Superior temporal gyrus (tissue), 1 donor: ENCODE results near the gene NAP1L4.
A peak's percentile ranks its signal among the peaks of the same experiment; 100 is the strongest.

Experiments used
- DNase-seq: peaks from one replicate; pipeline ENCODE4 v3.0.0-alpha.2; 2016; ENCODE audit errors: extremely low spot score

NAP1L4 gene

DNA sequence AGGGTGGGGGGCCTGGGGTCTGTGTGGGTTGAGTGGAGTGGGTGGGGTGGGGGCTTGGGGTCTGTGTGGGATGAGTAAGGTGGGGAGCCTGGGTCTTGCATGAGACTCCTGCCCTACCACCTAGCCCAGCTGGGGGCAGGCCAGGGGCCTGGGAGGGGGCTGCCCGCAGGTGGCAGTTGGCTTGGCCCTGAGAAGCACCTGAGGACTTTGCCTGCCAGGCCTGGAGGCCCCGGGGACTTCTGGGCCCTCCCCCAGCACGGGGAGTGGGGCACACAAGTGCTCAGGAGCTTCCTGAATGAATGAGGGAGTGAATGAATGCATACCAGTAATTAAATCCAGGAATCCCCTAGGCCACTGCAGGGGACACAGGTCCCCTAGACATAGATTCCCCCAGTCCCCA is 69.5 kb downstream of the NAP1L4 start:
- no peak for DNase-seq

DNA sequence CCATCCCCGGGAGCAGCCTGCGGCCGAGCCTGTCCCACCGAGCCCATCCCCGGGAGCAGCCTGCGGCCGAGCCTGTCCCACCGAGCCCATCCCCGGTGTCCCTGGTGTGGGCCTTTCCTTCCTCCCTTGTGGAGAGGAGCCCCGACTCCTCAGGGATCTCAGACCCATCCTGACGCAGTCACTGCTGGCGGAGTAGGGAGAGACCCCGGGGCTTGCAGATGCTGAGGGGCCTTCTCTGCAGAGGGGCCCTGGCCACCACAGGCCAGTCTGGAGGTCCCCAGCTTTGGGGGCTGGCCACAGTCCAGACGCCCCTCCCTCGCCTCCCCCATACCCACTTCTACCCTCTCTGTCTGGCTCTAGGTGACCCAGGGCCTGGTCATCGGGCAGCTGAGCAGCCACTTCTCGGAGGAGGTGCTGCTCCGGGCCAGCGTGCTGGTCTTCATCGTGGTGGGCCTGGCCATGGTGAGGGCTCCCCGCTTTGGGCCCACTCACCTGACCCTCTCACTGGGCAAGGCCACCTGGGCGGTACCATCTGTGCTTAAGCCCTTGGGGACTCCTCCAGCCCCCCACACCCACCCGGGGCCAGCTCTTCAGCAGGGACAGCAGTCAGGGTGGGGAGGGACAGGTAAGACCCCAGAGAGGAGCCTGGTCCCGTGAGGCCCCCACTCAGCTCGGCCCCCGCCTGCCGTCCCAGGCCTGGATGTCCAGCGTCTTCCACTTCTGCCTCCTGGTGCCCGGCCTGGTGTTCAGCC is 70.2 kb downstream of the NAP1L4 start:
- no peak for DNase-seq

DNA sequence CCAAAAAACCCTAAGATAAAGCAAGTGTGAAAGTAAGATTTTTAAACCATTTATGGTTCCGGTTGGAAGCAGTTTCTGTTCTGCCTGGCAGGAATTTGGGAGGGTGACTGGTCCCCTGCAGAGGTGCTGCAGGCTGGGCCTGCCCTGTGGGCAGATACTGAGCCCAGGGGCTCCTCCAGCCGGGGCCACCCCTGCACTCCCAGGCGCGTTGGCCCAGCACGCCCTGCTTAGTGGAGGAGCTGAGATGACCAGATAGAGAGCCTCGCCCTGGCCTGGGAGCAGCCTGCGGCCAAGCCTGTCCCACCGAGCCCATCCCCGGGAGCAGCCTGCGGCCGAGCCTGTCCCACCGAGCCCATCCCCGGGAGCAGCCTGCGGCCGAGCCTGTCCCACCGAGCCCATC is 70.9 kb downstream of the NAP1L4 start:
- DNase-seq, result no peak

DNA sequence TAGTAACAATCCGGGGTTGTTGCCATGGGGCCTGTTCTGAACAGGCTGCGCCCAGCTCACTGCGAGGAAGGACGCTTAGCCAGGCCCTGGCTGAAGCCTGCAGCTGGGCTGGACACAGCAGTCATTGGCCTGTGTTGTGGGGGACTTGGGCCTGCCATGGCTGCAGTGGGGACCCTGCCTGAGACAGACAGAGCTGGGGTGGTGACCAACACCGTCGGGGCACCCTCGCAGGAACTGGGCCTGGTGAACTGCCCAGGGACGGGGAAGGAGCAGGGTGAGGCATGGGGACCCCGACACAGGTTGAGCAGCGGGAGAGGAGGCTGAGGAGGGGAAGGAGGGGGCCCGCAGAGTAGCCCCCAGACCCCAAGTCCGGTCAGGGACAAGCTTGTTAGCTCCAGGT is 71.8 kb downstream of the NAP1L4 start:
- DNase-seq, result no peak

DNA sequence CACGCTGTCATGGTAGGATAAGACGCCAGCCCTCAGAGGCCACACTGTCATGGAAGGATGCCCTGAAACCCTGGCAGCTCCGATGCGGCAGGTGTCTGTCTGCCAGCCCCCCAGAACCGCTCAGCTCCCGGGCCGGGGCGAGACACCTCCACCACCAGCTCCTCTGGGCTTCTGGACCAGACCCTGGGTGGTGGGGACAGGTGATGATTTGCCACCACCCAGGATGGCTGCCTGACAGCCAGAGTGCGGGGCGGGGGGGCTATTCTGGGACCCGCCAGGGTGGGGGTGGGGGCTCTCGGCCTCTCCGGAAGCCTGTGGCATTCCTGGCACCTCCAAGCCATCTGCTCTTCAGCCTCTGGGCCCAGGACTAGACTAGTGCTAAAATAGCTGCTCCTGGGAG is 72.3 kb downstream of the NAP1L4 start:
- no peak for DNase-seq

DNA sequence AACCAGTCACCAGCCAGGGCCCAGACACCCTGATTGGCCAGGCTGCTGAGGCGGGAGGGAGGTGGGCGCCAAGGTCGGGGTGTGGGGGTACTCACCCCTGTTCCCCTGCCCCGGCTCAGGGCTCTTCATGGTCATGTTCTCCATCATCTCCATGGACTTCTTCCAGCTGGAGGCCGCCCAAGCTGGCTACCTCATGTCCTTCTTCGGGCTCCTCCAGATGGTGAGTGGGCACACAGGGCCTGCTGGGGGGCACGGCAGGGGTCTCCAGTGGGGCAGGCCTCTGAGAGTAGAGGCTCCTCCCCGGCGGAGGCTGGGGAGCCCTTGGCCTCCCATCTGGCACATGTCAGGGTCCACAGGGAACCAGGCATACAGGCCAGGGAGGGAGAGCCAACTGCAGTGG is 72.9 kb downstream of the NAP1L4 start:
- no peak for DNase-seq

DNA sequence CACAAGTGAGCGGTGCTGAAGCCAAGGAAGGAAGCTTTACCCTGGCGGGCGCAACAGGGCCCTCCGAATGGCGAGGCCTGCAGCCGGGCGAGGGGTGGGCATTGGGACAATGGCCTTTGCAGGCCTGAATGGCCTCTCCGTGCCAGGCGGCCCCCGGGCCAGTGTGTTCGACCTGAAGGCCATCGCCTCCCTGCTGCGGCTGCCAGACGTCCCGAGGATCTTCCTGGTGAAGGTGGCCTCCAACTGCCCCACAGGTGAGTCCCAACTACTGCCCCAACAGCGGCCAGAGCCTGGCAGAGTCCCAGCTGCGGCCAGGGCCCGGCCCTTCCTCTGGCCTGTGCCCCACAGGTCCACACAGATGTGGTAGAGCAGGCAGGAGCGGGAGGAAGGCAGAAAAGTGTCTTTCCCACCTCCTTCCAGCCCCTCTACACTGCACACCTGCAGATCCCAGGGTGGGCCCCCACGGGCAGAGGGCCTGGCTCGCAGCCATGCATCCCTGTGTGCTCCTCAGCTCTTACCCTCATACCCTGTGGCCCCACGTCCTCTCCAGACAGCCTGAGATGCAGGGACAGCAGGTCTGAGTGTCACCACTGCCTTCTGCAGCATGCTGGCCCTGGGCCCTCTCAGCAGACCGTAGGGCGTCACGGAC is 74.2 kb downstream of the NAP1L4 start:
- DNase-seq, result no peak

DNA sequence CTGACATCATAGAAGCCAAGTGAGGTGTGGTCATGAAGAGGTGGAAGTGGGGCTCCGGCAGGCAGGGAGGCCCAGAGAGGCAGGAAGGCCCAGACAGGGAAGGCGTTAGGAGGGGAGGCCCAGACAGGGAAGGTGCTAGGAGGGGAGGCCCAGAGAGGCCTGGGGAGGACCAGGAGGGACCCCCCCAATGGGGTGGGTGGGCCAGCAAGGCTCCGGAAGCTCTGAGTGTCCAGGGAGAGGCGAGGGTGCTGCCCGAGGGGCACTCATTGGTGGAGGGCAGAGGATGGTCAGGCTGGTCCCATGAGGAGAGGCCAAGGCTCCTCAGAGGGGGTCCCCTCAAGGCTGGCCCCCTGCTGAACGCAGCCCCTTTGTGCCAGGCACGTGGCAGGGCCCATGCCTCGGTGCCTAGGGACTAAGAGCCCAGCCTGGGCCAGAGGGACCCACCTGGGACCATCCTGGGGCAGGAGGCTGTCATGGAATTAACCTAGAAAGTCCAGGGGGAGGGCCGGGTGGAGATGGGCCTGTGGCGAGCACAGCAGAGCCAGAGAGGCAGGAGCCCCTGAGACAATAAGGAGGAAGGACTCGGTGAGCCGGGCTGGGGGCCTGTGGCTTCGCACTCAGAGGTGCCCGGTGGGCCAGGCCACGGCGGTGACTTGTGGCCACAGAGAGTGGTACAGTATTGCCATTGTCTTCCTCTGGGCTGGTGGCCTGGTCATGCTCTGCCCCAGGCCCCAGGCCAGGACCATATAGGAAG is 75.1 kb downstream of the NAP1L4 start:
- no peak for DNase-seq

DNA sequence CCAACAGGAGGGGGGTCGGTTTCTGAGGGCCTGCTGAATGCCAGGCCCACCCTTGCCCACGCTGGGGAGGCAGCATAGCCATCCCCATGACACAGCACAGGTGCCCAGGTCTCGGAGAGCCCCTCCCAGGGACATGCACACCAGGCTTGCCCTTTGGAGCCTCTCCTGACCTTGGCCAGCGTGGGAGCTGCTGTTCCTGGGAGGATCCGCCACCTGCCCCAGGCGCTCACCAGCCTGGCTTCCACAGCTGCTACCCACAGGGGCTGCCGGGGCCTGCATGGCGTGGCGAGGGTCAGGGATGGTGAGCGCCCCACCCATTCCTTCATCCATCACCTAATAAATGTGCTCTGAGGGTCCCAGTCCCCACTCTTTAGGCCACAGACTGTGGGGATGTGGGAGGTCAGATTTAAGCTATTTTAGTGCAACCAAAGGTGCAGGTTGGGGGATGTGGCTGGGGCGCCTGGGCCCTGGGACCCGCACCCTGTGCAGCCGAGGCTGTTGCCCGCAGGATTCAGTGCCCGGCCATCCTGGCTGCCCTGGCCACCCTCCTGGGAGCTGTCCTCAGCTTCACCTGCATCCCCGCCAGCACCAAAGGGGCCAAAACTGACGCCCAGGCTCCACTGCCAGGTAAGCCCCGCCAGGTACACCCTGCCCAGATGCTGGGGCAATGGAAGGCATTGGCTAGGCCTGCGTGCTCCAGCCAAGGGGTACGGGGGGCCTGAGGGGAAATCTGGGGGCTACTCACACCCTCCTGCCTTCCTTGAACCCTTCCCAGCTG is 75.8 kb downstream of the NAP1L4 start:
- no peak for DNase-seq

DNA sequence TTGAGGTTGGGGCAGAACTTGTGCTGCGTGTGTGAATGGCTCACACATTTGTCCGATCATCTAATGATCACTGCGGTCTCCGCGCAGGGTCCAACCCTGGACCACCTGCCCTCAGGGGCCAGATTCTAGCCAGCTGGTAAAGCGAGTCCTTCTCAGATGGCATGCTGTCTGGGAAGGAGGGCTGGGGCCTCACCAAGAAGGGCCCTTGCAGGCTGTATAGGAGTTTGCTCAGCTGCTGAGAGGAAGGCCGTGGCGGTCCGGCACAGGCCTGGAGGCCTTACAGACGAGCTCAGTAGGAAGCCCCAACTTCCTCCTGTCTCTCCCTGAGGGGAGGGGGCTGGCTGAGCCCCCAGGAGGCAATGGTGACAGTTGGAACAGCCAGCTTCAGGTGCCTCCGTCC is 76.7 kb downstream of the NAP1L4 start:
- DNase-seq, result no peak

DNA sequence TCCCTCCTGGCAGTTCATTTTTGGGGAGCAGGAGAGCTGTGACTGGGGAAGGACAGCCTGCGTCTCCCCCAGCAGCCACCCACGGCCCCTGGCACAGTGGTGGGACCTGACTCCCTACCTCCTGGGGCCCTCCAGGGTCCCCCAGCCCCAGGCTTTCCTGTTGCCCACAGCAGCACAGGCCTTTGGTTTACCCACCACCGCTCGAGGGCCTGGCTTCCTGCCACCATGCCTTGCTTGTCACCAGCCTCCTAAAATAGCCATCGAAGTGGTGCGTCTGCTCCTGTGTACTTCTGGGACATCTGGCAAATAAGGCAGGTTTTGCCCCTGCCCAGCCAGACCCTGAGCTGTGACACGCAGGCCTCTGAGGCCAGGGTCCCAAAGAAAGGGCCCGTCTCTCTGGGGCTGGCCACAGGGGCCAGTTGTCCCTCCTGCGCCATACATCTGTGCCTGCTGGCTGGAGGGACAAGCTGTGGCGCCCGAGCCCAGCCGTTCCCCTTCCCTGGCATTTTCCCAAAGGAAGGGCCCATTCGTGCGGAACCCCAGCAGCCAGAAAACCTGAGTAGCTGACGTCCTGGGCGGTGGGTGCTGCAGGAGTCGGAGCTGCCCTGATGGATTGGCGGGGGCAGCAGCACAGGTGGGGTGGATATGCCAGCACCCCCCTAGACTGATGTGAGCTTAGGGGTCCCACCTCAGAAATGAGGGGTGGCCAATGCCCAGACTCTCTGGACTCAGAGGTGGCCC is 77.5 kb downstream of the NAP1L4 start:
- DNase-seq, result peak; percentile 24

DNA sequence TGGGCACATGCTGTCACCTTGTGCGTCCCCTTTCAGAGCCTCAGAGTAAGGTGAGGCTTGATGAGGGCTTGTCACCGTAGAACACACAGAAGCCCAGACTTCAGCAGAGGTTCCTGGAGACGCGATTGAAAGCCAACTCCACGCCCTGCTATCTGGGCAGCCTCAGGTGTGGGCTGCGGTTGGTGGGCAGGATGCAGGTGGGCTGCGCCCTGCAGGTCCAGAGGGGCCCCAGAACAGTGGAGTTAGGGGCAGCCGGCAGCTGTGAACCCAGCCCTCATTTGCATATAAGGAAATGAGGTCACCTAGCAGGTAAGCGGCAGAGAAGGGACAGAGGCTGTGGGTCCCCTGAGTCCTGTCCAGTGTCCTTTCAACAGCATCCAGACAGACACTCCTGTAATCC is 78.4 kb downstream of the NAP1L4 start:
- no peak for DNase-seq

DNA sequence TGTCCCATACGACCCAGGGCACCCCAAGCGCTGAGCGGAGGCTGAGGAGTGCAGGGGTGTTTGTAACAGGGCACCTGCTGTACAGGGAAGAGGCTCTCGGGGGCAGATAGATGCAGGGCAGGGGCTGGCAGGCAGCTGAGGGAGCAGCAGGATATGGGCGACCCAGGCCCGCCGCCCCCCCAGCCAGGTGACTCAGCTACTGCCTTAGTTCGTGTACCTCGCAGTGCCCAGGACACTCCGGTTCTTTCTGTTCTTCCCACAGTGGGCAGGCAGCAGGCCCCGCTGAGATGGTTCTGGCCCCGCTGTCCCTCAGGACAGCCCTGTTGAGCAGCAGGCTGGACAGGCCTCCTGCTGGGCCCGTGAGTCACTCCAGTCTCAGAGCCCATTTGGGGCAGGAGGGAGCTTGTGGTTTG is 79.1 kb downstream of the NAP1L4 start:
- DNase-seq, result no peak

DNA sequence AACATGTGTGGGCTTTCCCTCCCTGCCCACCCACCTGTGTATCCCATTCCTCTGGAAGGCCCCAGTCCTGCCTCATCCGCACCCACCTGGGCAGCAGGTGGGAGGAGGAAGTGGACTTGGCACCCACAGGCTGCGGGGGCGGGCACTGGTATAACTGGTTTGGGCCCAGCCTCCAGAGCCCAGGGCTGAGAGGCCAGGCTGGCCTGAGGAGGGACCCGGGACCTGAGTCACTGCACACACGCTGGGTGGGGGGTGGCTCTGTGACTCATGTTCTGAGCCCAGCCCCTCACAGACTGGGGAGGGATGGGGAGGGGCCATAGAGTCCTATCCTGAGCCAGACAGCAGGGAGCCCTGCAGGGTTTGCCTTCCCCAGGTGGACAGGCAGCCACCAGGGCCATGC is 79.6 kb downstream of the NAP1L4 start:
- DNase-seq, result no peak

DNA sequence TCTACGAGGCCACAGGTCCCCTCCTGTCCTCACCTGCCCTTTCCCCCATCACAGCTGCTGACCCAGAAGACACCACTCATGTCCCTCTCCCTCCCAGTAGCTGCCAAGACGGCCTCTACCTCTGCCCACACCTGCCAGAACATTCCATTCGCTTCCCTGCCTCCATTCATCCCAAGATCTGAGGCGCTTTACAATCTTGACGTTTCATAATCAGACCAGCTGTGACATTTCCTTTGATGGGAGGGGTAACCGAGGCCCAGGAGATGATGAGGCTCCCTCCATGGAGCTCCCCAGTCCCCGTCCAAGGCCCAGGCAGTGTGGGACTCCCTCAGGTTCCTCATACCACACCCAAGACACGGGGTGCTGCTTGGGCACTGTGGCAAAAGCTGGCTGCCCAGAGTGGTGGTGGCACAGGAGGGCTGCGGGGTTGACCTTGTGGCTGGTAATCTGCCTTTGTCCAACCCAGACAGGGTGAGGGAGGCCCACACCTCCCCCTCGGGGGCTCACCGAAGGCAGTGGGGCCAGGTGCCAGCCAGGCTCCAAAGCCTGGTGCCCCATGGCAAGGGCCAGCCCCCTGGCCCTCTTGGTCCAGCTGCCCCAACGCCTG is 80.2 kb downstream of the NAP1L4 start:
- no peak for DNase-seq

DNA sequence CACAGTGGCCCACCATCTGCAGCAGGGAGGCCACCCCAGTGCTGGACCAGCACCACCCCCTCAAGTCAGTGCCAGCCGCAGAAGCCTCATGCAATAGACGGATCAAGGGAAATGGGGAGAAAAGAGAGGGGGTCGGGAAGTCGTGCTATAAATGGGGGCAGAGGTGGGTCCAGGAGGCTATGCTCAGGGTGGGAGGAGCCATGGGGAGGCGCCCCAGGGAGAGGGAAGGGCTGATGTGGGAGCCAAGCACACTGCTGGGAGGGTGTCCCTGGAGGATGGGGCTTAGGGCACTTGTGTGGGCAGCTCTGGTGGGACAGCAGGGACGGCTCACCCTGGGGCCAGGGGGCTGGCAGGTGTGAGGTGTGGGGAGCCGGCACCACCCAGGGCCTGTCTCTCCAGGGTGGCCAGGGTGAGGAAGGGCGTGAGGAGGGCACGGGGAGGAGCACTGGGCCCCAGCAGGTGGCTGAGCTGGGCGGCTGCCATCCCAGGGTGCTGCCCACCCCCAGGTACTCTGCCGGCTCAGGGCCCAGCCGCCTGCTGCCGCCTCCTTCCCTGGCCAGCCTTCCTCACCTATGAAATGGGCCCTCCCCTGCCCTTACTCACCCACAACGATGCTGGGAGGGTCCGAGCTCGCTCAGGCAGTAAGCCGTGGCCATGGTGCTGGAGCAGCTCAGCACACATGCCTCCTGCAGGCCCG is 80.9 kb downstream of the NAP1L4 start:
- no peak for DNase-seq

DNA sequence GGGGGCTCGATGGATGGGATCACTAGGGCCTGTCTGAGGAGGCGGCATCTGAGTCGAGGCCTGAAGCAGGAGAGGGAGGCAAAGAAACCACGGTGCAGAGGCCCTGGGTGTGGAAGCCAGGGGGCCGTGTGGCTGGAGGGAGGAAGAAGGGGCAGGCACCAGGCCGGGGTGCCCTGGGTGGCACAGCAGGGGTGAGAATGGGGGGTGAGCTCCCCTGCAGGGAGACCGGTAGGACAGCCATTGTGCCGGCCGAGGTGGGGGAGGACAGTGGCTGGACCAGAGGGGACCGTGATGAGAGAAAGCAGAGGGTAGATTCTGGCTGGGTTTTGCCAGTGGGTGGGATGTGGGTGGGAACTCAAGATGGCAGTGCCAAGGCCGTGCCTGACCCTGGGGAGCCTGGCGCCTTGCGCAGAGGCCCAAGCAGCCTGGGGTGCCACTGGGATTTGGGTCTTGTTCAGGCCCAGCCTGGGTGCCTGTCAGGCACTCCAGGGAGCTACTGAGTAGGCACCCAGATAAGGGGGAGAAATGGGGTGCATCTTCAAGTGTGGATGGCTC is 81.7 kb downstream of the NAP1L4 start:
- no peak for DNase-seq

DNA sequence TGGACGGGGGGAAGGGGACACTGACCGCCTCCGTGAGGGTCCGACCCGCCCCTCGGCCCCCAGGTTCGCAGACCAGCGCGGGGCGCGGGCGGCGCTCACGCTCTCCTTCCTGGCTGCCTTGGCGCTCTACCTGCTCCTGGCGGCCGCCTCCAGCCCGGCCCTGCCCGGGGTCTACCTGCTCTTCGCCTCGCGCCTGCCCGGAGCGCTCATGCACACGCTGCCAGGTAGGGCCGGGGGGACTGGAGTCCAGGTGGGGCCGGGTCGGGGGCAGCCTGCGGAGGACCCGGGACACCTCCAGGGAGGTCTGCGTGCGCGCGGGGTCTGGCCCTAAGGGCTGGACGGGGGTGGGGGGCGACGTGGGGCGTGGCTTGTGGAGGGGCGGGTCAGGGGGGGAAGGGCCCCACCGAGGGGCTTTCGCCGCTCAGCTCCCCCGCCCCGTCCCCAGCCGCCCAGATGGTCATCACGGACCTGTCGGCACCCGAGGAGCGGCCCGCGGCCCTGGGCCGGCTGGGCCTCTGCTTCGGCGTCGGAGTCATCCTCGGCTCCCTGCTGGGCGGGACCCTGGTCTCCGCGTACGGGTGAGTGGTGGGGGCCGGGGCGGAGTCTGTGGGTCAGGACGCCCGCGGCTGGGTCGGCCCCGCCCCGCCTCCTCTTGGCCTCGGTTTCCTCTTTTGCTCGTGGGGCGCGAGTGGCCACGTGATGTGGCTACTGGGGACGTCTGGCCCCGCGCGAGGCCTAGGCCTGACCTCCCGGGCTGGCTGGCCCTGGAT is 82.8 kb downstream of the NAP1L4 start:
- DNase-seq, result no peak

DNA sequence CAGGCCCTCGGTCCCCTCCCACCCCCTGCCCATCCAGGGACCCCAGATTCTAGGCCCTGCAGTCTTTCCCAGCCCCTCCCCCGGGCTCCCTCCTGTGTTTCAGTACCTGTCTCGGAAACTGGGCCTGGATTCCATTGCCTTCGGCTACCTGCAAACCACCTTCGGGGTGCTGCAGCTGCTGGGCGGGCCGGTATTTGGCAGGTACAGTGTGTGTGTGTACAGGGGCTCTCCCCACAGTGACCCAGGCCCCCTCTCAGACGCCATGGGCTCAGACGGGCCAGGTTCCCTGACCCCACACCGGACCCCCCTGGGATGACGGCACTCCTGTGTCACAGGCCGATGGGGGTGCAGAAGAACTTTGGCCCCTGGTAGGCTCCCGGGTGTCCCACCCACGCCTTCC is 84.0 kb downstream of the NAP1L4 start:
- DNase-seq, result no peak
